ENCODE results near the gene ASIC2.

Gene ASIC2

GRCh38 chr17:33145941-33146340, 147.2 kb downstream of the ASIC2 start:
- H3K4me3 ChIP-seq (ENCODE audit: low read length): no peak overlapping the region
- H3K36me3 ChIP-seq (ENCODE audit: insufficient read depth, low read length): no peaks in the 10 kb centered on the region
- H3K9ac ChIP-seq (ENCODE audit: low read depth, low read length): no peak overlapping the region
- no peaks in the 10 kb centered on the region for H3K27me3 ChIP-seq (ENCODE audit: insufficient read depth, low read length)
- H3K9me3 ChIP-seq (ENCODE audit: insufficient read depth, low read depth, low read length): no peaks in the 10 kb centered on the region
- H3K4me1 ChIP-seq (ENCODE audit: insufficient read depth, low read length): 0 out of 2 replicates have a peak, but pooled peaks cover 6% of the 10 kb centered on the region
- 93% methylated on average over 4 of the region's 4 CpGs for WGBS
- H3K27ac ChIP-seq (ENCODE audit: low read depth, low read length): no peak overlapping the region

GRCh38 chr17:33144837-33145236, 148.3 kb downstream of the ASIC2 start:
- no peaks in the 10 kb centered on the region for H3K36me3 ChIP-seq (ENCODE audit: insufficient read depth, low read length)
- H3K9me3 ChIP-seq (ENCODE audit: insufficient read depth, low read depth, low read length): no peaks in the 10 kb centered on the region
- H3K9ac ChIP-seq (ENCODE audit: low read depth, low read length): no peak overlapping the region
- no peaks in the 10 kb centered on the region for H3K27me3 ChIP-seq (ENCODE audit: insufficient read depth, low read length)
- WGBS: 82% methylated on average over 2 of the region's 2 CpGs
- 0 out of 2 replicates have a peak, but pooled peaks cover 13% of the 10 kb centered on the region for H3K4me1 ChIP-seq (ENCODE audit: insufficient read depth, low read length)
- no peak overlapping the region for H3K27ac ChIP-seq (ENCODE audit: low read depth, low read length)
- H3K4me3 ChIP-seq (ENCODE audit: low read length): no peak overlapping the region

GRCh38 chr17:33142705-33143299, 150.3 kb downstream of the ASIC2 start:
- 88% methylated on average over 2 of the region's 3 CpGs for WGBS
- Histone ChIP-seq H3K27ac (ENCODE audit: low read depth, low read length) (no peak overlapping the region), H3K4me1 (ENCODE audit: insufficient read depth, low read length) (0 out of 2 replicates have a peak, but pooled peaks cover 14% of the 10 kb centered on the region), H3K9ac (ENCODE audit: low read depth, low read length) (no peak overlapping the region), H3K9me3 (ENCODE audit: insufficient read depth, low read depth, low read length) (no peaks in the 10 kb centered on the region), H3K4me3 (ENCODE audit: low read length) (no peak overlapping the region), H3K36me3 (ENCODE audit: insufficient read depth, low read length) (no peaks in the 10 kb centered on the region), H3K27me3 (ENCODE audit: insufficient read depth, low read length) (no peaks in the 10 kb centered on the region)

- Histone ChIP-seq H3K4me1 (ENCODE audit: insufficient read depth, low read length) (0 out of 2 replicates have a peak, but pooled peaks cover 14% of the 10 kb centered on the region), H3K36me3 (ENCODE audit: insufficient read depth, low read length) (no peaks in the 10 kb centered on the region), H3K9me3 (ENCODE audit: insufficient read depth, low read depth, low read length) (no peaks in the 10 kb centered on the region), H3K4me3 (ENCODE audit: low read length) (no peak overlapping the region), H3K9ac (ENCODE audit: low read depth, low read length) (no peak overlapping the region), H3K27ac (ENCODE audit: low read depth, low read length) (no peak overlapping the region; the same call in 1 of the 2 replicates), H3K27me3 (ENCODE audit: insufficient read depth, low read length) (no peaks in the 10 kb centered on the region)
- WGBS: 39% methylated on average over 4 of the region's 4 CpGs
Measured at GRCh38 chr17:33140413-33141099, 152.5 kb downstream of the ASIC2 start.

GRCh38 chr17:33138627-33139026, 154.5 kb downstream of the ASIC2 start:
- Histone ChIP-seq H3K27me3 (ENCODE audit: insufficient read depth, low read length) (no peaks in the 10 kb centered on the region), H3K9ac (ENCODE audit: low read depth, low read length) (no peak overlapping the region), H3K4me1 (ENCODE audit: insufficient read depth, low read length) (0 out of 2 replicates have a peak, but pooled peaks cover 14% of the 10 kb centered on the region), H3K9me3 (ENCODE audit: insufficient read depth, low read depth, low read length) (no peaks in the 10 kb centered on the region), H3K27ac (ENCODE audit: low read depth, low read length) (no peak overlapping the region), H3K4me3 (ENCODE audit: low read length) (no peak overlapping the region), H3K36me3 (ENCODE audit: insufficient read depth, low read length) (no peaks in the 10 kb centered on the region)
- WGBS: 93% methylated on average over 2 of the region's 3 CpGs

GRCh38 chr17:33137426-33137825, 155.7 kb downstream of the ASIC2 start:
- Histone ChIP-seq H3K4me1 (ENCODE audit: insufficient read depth, low read length) (0 out of 2 replicates have a peak, but pooled peaks cover 14% of the 10 kb centered on the region), H3K4me3 (ENCODE audit: low read length) (no peak overlapping the region), H3K27ac (ENCODE audit: low read depth, low read length) (no peak overlapping the region), H3K36me3 (ENCODE audit: insufficient read depth, low read length) (no peaks in the 10 kb centered on the region), H3K9me3 (ENCODE audit: insufficient read depth, low read depth, low read length) (no peaks in the 10 kb centered on the region), H3K27me3 (ENCODE audit: insufficient read depth, low read length) (no peaks in the 10 kb centered on the region), H3K9ac (ENCODE audit: low read depth, low read length) (no peak overlapping the region)

GRCh38 chr17:33135691-33136090, 157.4 kb downstream of the ASIC2 start:
- H3K4me1 ChIP-seq (ENCODE audit: insufficient read depth, low read length): 0 out of 2 replicates have a peak, but pooled peaks cover 7% of the 10 kb centered on the region
- no peak overlapping the region for H3K4me3 ChIP-seq (ENCODE audit: low read length)
- no peak overlapping the region for H3K27ac ChIP-seq (ENCODE audit: low read depth, low read length)
- H3K9me3 ChIP-seq (ENCODE audit: insufficient read depth, low read depth, low read length): no peaks in the 10 kb centered on the region
- H3K27me3 ChIP-seq (ENCODE audit: insufficient read depth, low read length): no peaks in the 10 kb centered on the region
- 94% methylated on average over 4 of the region's 4 CpGs for WGBS
- no peaks in the 10 kb centered on the region for H3K36me3 ChIP-seq (ENCODE audit: insufficient read depth, low read length)
- H3K9ac ChIP-seq (ENCODE audit: low read depth, low read length): no peak overlapping the region

- Histone ChIP-seq H3K4me3 (ENCODE audit: low read length) (no peak overlapping the region), H3K4me1 (ENCODE audit: insufficient read depth, low read length) (no peaks in the 10 kb centered on the region), H3K9ac (ENCODE audit: low read depth, low read length) (no peak overlapping the region), H3K27me3 (ENCODE audit: insufficient read depth, low read length) (no peaks in the 10 kb centered on the region), H3K27ac (ENCODE audit: low read depth, low read length) (no peak overlapping the region), H3K36me3 (ENCODE audit: insufficient read depth, low read length) (no peaks in the 10 kb centered on the region), H3K9me3 (ENCODE audit: insufficient read depth, low read depth, low read length) (no peaks in the 10 kb centered on the region)
- whole genome bisulfite sequencing: 97% methylated on average over 7 of the region's 7 CpGs
Measured at GRCh38 chr17:33131620-33132019, 161.5 kb downstream of the ASIC2 start.

- Histone ChIP-seq H3K27ac (ENCODE audit: low read depth, low read length) (no peak overlapping the region), H3K27me3 (ENCODE audit: insufficient read depth, low read length) (no peaks in the 10 kb centered on the region), H3K9ac (ENCODE audit: low read depth, low read length) (no peak overlapping the region), H3K4me1 (ENCODE audit: insufficient read depth, low read length) (no peaks in the 10 kb centered on the region), H3K9me3 (ENCODE audit: insufficient read depth, low read depth, low read length) (no peaks in the 10 kb centered on the region), H3K4me3 (ENCODE audit: low read length) (no peak overlapping the region), H3K36me3 (ENCODE audit: insufficient read depth, low read length) (no peaks in the 10 kb centered on the region)
- WGBS: 69% methylated on average over 2 of the region's 2 CpGs
Measured at GRCh38 chr17:33127706-33128105, 165.4 kb downstream of the ASIC2 start.

- 93% methylated on average over 4 of the region's 4 CpGs for WGBS
- H3K9me3 ChIP-seq (ENCODE audit: insufficient read depth, low read depth, low read length): no peaks in the 10 kb centered on the region
- H3K27me3 ChIP-seq (ENCODE audit: insufficient read depth, low read length): no peaks in the 10 kb centered on the region
- no peak overlapping the region for H3K4me3 ChIP-seq (ENCODE audit: low read length)
- H3K36me3 ChIP-seq (ENCODE audit: insufficient read depth, low read length): no peaks in the 10 kb centered on the region
- no peak overlapping the region for H3K9ac ChIP-seq (ENCODE audit: low read depth, low read length)
- H3K27ac ChIP-seq (ENCODE audit: low read depth, low read length): no peak overlapping the region
- H3K4me1 ChIP-seq (ENCODE audit: insufficient read depth, low read length): no peaks in the 10 kb centered on the region
Measured at GRCh38 chr17:33126086-33126485, 167.0 kb downstream of the ASIC2 start.

- no peaks in the 10 kb centered on the region for H3K4me1 ChIP-seq (ENCODE audit: insufficient read depth, low read length)
- H3K4me3 ChIP-seq (ENCODE audit: low read length): no peak overlapping the region
- WGBS: 92% methylated on average over 3 of the region's 3 CpGs
- no peaks in the 10 kb centered on the region for H3K9me3 ChIP-seq (ENCODE audit: insufficient read depth, low read depth, low read length)
- no peaks in the 10 kb centered on the region for H3K27me3 ChIP-seq (ENCODE audit: insufficient read depth, low read length)
- H3K36me3 ChIP-seq (ENCODE audit: insufficient read depth, low read length): no peaks in the 10 kb centered on the region
- no peak overlapping the region for H3K9ac ChIP-seq (ENCODE audit: low read depth, low read length)
- no peak overlapping the region for H3K27ac ChIP-seq (ENCODE audit: low read depth, low read length)
Measured at GRCh38 chr17:33125552-33125950, 167.5 kb downstream of the ASIC2 start.

Data from HUES64 (cell line).